Measurements from ENCODE around the gene GPC1.

GRCh38 chr2:240464514-240465241, 29.2 kb downstream of the GPC1 start:
- TF ChIP-seq CTCF (IDR thresholded peaks at IDR 0.05) (no peak), POLR2AphosphoS5 (IDR thresholded peaks at IDR 0.05) (no peak), POLR2A (IDR thresholded peaks at IDR 0.05) (no peak)
